Left renal cortex interstitium (tissue), 4 donors: ENCODE results near the gene PXN. TPM values are rescaled to one million over a fixed set of nuclear protein-coding genes. Genes with fewer than 3 reads are reported as not detected.

ENCODE experiments used
- DNase-seq, 4 donors: peaks; one replicate each; pipeline ENCODE4 v3.0.0-alpha.2; 2013; ENCODE audit warnings: low read depth in 4 of 4, low spot score in 2 of 4, missing footprints in 1 of 4
- polyA plus RNA-seq, 4 donors: library from polyadenylated mRNA; unstranded; fragments of 120-200 nt; gene quantifications; one replicate each; pipeline ENCODE4 v1.2.1, GENCODE V29; 2013; ENCODE audit not compliant: insufficient read length in 4 of 4

PXN gene
- polyA plus RNA-seq = 10 to 100 TPM; 59.9 to 86.7 (median 69.9) TPM

DNA sequence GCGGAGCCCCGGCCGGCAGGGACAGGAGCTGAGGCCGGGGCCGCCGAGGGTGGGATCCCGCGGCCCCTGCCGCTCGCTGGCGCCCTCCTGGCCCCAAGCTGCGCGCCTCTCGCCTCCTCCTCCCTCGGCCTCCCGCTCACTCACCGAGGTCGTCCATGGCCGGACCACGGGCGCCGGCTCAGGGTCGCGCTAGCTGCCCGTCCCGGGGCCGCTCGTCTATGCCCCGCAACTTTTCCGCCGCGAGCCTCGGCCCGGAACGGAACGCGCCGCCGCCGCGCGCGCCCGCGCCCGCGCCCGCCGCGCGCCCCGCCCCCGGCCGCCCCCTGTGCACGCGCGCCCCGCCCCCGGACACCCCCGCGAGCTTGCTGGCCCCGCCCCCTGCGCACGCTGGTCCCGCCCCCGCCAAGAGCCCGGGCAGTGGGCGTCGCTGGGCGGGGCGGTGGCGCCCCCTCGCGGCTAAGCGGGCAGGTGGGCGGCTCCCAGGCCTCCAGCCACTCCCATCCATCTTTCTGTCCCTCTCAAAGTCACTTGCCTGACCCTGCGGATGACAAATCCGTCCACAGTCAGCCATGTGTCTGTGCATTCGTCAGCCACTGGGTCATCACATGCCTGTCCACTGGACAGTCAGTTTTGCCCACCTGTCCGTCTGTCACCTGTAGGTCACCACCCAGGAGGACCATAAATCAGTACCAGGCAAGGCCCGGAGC, at the start of gene PXN:
TSS of gene PXN (minus strand) at position 258 of the 707 bp plus-strand sequence. CDS start at position 157, 101 bp downstream.
- peak in 1 of 4 donors; percentile 65 for DNase-seq

DNA sequence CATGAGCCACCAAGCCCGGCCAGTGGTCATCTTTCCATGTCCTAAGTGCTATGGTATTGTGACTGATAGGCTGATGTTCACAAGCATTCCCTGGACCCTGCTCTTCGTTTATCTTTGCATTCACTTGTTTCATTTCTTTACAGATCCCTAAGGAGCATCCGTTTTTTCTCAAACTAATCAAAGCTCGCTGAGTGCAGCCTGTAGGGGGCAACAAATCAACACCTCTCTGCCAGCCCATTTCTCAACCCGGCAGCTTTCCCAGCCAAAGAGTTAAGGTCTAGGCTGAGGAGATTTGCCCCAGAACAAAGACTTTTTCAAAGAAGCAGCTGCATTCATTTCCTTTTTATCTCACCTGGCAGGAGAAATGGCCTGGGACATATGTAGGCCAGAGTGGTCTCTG, 48.7 kb upstream of the PXN start:
- DNase-seq = no peak

DNA sequence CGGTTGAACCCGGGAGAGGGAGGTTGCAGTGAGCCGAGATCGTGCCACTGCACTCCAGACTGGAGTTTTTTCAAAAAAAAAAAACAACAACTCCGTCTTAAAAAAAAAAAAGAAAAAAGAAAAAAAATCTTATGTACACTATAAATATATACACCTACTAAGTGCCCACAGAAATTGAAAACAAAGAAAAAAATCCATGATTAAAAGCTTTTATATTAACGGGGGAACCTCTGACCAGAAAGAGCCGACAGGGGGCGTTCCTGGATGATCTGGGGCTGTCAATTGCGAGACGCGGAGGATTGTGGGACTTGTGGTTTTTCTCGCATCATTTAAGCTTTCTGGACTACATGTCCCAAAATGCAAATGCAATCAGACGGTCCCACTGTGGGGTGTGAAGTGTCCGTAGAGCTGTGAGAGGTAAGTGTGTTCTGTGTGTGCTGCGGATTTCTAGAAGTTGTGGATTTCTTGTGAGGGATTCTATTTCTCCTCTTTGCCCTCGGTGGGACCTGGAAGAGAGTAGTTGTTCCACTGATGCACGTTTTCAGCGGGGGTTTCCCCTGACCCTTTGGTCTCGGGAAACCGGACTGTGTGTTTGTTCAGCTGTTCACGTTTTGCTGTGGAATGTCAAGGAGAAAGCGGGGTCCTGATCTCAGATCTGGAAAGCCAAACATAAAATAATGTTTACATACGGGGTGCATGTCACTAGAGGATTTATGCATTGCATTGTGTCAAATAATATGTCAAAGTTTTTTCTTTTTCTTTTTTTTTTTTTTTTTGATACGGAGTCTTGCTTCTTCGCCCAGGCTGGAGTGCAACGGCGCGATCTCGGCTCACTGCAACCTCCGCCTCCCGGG, 36.7 kb upstream of the PXN start, which contains the start of gene SIRT4:
TSS of gene SIRT4 (plus strand) at position 360 of the 854 bp plus-strand sequence. CDS start 1,241 bp downstream, outside the sequence.
- DNase-seq = peak; percentile 83 to 96 (median 94)

DNA sequence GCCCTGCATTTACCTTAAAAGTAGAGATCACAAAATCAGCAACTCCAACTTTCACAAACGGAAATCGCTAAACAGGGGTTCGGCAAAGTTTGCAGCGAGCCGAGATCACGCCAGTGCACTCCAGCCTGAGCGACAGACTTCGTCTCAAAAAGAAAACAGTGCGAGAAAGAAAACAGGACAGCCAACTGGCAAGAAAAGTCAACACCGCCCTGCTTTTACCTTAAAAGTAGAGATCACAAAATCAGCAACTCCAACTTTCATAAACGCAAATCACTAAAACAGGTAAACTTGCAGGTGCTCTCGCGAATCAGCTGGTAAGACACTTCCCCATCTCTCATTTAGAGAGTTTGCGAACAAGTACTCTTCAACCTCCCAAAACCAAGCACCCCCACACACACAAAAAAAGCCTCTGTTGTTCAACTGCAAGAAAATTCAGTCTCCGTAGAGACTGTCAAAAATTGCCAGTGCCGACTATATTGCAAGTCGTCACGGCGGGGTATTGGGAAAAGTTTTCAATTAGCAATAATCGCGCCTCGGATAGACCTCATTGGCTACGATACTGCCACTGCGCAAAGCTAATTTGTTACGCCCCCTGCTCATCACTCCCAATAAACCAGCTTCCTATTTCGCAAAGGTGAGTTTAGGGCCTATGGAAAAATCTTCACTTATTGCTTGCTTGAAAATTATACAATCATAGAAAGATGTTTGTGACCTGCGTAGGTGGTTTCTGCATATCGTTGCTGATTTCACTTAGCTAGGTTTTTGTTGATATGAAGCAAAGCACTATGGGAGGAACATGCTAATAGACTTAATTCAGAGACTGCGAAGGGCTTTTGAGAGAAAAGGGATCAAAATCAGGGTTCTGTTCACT, 27.4 kb upstream of the PXN start, which contains the start of gene RNU4-1:
TSS of gene RNU4-1 (minus strand) at position 577 of the 871 bp plus-strand sequence.
- peak; percentile 79 to 97 (median 80) for DNase-seq

DNA sequence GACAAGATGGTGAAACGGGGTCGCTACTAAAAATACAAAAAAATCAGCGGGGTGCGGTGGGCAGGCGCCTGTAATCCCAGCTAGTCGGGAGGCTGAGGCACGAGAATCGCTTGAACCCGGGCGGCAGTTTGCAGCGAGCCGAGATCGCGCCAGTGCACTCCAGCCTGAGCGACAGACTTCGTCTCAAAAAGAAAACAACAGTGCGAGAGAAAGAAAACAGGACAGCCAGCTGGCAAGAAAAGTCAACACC, 26.8 kb upstream of the PXN start:
- peak in 2 of 4 donors; percentile 11 to 20 for DNase-seq

DNA sequence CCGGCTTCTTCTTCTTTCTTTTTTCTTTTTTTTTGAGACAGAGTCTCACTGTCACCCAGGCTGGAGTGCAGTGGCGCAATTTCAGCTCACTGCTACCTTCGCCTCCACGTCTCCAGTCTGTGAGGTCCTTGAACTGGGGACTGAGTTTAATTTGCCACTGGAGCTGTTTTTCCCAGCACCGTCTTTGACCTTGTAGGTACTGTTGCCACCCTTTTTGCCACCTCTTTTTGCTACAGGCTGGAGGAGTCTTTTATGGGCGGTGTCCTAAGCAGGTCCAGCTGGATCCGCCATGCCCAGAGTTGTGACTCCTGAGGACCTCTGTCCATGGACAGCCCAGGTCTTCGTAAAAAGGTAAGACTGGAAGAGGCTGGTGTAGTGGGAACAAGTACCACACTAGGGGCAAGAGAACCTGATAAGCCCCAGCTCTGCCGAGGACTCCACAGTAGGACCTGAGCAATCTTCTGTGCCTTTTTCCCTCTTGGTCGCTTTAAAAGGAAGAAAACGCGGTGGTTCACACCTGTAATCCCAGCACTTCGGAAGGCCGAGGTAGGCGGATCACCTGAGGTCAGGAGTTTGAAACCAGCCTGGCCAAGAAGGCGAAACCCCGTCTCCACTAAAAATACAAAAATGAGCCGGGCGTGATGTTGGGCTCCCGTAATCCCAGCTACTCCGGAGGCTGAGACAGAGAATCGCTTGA, 25.2 kb upstream of the PXN start:
- peak in 3 of 4 donors; percentile 9 to 23 (median 9) for DNase-seq

DNA sequence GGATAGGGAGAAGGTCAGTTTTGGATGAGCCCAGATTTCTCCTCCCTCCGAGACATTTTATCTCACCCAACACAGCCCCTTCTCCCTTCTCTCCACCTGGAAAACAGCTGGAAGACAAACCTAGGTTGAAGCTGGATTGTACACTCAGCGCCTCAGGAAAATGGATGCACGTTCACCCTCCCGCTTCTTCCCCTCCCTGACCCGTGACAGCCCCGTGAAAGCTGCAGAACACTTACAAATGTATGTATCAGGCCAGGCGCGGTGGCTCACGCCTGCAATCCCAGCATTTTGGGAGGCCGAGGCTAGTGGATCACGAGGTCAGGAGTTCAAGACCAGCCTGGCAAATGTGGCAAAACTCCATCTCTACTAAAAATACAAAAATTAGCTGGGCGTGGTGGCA, 22.0 kb upstream of the PXN start:
- no peak for DNase-seq

DNA sequence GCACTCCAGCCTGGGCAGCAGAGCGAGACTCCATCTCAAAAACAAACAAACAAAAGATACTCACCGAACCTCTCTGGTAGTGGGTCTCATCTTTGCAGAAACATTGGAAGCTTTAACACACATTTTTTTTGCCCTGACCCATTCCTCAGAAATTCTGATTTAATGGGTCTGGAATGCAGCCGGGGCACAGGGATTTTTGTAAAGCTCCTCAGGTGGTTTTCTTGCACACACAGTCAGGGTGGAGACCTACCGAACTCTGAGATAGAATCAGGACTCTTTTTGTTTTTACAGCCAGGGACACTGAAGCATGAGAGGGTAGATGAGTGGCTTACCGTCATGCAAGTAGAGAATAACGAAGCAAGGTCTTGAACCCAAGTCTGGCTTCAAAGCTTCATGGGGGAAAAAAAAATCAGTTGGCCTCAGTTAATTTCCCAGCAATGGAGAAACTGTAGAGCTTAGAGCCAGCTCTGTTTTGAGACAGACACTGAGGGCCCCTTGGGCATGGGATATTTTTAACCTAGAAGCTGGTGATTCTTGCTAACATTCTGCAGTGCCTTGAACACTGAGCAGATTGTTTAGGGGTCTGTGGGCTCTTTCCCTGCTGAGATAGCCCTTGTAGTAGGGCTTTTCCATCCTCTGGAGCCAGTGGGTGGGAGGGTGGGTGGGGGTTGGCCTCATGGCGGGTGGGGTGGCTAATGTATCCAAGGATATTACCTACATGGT, 21.4 kb upstream of the PXN start:
- no peak for DNase-seq

DNA sequence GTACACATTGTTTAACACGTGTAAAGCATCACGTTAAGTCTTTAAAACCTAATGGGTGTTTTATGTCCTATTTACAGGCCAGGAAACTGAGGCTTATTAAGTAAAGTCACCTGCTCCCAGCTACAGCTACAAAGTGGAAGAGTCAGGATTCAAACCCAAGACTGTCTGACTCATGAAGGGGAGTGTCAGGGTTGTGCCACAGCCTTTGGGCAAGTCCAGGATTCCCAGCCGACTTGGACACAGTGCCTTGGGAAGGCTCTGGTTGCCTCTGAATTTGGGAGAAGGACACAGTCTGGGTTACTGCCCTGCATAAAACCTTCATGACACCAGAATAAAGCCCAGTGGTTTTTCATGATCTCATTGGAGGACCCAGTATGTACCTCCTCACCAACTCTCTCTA, 18.9 kb upstream of the PXN start:
- no peak for DNase-seq

DNA sequence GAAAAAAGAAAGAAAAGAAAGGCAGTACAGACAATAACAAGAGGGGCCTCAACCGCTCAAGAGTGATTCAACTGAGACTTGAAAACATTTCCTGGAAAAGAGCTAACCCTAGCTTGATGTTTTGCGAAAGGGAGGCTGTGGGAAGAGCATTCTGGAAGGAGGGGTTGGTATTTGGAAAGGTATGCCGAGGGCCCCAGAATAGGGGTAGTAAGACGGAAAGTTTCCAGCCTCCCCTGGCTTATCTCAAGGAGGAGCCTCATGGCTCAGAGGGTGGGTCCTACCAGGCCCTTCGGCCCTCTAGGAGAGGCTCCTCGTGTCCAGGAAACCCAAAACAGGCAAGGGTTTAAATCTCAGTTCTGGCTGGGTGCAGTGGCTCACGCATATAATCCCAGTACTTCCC, 17.8 kb upstream of the PXN start:
- no peak for DNase-seq

DNA sequence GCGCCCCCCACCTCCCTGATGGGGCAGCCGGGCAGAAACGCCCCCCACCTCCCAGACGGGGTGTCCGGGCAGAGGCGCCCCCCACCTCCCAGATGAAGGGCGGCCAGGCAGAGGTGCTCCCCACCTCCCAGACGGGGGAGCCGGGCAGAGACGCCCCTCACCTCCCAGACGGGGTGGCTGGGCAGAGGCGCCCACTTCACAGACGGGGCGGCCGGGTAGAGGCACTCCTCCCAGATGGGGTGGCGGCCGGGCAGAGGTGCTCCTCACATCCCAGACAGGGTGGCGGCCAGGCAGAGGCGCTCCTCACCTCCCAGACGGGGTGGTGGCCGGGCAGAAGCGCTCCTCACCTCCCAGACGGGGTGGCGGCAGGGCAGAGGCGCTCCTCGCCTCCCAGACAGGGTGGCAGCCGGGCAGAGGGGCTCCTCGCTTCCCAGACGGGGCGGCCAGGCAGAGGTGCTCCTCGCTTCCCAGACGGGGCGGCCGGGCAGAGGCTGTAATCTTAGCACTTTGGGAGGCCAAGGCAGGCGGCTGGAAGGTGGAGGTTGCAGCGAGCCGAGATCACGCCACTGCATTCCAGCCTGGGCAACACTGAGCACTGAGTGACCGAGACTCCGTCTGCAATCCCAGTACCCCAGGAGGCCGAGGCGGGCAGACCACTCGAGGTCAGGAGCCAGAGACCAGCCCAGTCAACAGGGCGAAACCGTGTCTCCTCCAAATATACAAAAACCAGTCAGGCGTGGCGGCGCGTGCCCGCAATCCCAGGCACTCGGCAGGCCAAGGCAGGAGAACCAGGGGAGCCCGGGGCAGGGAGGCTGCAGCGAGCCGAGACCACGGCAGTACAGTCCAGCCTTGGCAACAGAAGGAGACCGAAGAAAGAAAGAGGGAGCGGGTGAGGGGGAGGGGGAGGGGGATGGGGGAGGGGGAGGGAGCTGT, 12.9 kb upstream of the PXN start:
- DNase-seq = no peak

DNA sequence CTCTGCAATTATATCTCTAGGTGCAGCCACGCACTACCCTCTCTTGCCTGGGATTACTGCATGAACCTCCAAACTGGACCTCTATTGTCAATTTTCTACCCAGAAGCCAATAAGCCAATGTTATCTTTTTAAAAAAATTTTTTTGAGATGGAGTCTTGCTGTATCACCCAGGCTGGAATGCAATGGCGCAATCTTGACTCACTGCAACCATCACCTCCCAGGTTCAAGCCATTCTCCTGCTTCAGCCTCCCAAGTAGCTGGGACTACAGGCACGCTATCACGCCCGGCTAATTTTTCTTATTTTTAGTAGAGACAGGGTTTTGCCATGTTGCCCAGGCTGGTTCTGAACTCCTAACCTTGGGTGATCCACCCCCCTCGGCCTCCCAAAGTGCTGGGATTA, 11.2 kb upstream of the PXN start:
- no peak for DNase-seq

DNA sequence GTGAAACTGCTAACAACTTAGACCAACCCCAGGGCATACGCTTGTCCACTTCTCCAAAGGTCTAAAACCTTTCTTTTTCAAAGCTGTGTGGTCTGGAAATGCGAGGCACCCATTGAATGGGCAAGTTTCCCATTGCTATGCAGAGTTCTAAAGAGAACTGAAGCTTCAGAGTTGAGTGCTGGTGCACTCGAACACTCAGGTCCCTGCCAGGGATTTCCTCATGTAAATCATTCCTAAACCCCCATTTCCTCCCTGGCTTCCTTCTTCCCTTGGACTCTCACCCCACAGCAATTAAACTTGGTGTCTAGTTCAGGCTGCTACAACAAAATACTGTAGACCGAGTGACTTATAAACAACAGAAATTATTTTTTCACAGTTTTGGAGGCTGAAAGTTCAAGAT, 2.2 kb upstream of the PXN start:
- DNase-seq = no peak

DNA sequence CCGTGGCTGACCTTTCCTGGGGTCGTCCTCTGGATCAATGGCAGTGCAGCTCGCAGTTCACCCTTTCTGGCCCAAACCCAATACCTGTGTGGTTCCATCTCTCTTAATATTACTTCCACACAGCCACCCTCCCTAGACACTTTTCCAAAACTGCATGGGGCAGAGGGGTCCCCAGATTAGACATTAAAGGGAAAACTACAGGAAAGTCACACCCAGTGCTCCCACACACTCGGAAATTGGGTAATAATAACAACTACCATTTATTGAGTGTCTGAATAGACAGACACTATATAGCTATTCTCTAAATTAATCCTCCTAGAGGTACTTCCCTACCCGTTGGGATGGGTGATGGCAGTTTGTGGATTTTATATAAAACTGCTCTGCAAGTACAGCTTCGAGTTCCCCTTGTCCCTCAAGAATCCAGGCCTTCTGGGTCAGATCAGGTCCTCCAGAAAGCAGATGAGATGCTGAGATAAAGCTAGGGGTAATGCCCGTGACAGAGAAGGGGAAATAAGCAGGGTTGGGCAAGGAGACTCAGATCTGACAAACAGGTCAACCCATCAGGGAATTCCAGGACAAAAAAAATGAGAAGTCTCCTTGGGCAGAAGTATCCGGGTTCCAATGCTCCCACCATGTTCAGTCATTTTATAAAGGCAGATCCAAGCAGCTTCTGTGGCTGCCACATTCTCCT, 795 bp upstream of the PXN start:
- no peak for DNase-seq

DNA sequence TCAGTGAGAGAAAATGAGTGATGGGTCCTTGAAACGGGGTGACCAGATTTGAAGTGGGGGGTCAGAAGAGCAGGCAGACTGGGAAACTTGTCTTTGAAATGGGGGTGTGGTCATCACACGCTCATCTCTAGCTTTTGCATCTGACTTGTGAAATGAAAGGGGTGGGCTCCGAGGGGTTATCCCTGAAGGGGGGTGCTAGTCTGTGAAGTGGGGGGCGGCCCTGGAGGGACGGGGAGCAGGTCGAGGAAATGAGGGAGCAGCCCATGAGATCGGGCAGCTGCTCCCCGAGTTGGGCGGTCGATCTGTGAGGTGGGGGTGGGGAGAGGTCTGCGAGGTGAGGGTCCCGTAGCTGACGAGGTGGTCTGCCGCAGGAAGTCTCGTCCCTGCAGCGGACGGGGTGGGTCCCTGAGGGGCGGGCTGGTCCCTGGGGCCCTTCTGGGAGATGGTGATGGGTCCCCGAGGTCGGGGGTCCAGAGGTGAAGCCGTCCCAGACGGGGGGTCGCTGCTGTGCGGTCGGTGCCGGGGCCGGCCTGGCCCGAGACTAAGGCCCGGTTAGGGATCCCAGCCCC, 542 bp downstream of the PXN start:
- no peak for DNase-seq

DNA sequence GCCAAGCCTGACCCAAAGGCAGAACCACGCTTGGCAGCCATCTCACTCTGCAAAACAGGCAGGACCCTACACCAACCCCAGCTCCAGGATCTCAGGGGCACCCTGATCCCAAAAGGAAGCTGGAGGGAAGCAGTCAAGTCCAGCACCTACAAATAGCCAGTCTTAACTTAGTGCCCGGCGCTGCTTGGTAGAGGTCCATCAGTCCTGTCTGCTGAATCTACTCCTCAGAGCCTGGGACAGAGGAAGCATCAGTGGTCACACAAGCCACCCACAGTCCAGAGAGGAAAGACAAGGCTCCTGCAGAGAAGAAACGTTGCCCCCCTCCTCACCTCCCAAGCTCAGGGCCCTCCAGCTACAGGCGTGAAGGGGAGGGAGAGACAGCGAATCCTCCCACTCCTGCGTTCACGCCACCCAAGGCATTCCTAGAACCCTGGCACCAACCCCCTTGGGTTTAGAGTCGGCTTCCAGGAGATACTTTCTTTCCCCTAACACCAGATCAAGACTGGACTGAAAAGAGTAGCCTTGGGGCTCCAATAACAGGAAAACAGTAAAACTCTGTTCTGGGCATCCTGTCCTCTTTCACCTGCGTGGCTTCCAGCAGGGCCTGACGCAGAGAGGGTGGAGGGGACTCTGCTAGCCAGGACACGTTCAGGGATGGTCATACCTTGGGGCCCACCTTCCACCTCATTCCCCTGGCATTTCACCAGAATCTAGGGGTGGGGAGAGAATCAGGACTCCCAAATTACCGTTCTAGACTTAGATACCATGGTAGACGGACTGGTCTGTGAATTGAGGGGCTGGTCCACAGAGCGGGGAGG, 1.2 kb downstream of the PXN start:
- DNase-seq = no peak

DNA sequence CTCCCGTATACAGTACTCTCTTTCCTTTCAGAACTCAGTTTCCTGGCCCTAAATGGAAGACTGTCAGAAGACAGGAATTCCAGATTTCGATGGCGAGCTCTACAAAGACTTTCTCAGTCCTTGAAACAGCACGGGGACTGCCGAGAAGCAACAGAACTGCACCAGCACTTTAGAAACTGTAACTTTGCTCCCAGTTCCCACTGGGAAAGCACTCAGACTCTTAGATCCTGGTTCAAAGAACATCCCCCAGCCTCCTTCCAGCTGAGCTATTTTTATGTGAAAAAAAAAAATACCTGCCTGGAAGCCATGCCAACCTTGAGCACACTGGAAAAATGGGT, 1.8 kb downstream of the PXN start:
- DNase-seq = no peak
